AG04449 (cell line): ENCODE data around the gene CMIP.

ENCODE experiments used
- CTCF ChIA-PET: fragments of 350-600 bp; formaldehyde crosslinking; extraction: SDS; loops from one replicate; lab custom pipeline; 2021; ENCODE audit warnings: antibody characterized with exemption; lab: Yijun Ruan, JAX
- POLR2A ChIA-PET: fragments of 400-600, 350-600 bp; formaldehyde crosslinking; extraction: SDS; loops from one replicate; lab custom pipeline; 2020; ENCODE audit warnings: antibody characterized with exemption, inconsistent platforms; lab: Yijun Ruan, JAX
- DNase-seq: peaks from one replicate; pipeline ENCODE4 v3.0.0-alpha.2; 2010; ENCODE audit warnings: low read depth, low spot score
- H3K4me3 ChIP-seq: 2 replicates; pipeline ENCODE4 v1.5.1; 2011; ENCODE audit warnings: low read depth, mild to moderate bottlenecking, control low read depth, low read length
- TF ChIP-seq, protein P1 (sequence below): IDR thresholded peaks from one replicate; pipeline ENCODE4 v1.5.1; 2011; ENCODE audit warnings: mild to moderate bottlenecking, moderate library complexity, low read length, control low read depth, inconsistent platforms; ENCODE audit not compliant: insufficient read depth; ENCODE audit errors: missing control alignments

Gene CMIP

GRCh38 chr16:81570151-81570846 lies 125.7 kb downstream of the CMIP start:
- no peak overlapping the region for H3K4me3 ChIP-seq
- ChIA-PET CTCF (no interaction called here), POLR2A (no interaction called here)
- DNase-seq, result no peak
- TF ChIP-seq, protein P1, sequence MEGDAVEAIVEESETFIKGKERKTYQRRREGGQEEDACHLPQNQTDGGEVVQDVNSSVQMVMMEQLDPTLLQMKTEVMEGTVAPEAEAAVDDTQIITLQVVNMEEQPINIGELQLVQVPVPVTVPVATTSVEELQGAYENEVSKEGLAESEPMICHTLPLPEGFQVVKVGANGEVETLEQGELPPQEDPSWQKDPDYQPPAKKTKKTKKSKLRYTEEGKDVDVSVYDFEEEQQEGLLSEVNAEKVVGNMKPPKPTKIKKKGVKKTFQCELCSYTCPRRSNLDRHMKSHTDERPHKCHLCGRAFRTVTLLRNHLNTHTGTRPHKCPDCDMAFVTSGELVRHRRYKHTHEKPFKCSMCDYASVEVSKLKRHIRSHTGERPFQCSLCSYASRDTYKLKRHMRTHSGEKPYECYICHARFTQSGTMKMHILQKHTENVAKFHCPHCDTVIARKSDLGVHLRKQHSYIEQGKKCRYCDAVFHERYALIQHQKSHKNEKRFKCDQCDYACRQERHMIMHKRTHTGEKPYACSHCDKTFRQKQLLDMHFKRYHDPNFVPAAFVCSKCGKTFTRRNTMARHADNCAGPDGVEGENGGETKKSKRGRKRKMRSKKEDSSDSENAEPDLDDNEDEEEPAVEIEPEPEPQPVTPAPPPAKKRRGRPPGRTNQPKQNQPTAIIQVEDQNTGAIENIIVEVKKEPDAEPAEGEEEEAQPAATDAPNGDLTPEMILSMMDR, result no peak

GRCh38 chr16:81571175-81571574 lies 126.6 kb downstream of the CMIP start:
- ChIA-PET POLR2A (no interaction called here), CTCF (no interaction called here)
- TF ChIP-seq, protein P1, result no peak
- H3K4me3 ChIP-seq, result no peak overlapping the region
- no peak for DNase-seq

DNA sequence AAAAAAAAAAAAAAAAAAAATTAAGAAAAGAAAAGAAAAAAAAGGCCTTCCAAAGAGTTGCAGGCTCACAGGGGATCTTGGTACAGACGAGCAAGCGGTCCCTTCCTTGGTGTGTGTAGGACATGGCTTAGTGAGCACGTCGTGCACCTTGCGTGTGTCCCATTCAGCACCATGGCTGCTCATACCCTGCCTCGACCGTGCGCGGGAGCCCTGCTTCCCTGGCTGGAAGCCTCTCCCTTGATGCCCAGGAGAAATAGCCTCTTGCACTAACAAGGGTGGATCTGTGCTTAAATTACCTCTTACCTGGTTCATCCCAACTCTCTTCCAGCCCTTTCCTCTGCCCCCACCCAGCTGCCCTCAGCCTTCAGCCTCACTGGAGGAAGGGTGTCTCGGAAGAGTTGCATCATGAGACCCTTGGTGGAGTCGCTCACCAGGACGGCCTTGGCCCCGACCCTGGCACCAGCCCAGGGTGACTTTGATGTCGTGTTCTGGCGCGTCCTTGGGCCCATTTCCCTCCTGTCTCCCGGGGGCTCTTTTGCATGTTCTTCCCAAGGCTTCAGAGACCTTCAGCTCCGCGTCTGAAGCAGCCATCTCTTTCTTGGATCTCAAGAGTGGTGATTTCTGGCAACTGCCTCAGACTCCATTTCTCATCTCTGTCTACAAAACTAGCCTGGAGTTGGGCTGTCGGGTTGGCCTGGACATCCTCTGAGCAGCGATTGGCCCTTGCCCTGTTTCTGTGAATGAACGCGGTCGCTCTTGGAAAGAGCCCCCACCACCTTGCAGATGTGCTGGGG lies 127.2 kb downstream of the CMIP start:
- CTCF ChIA-PET, result no interaction called here
- TF ChIP-seq, protein P1, result no peak
- H3K4me3 ChIP-seq, result no peak overlapping the region
- POLR2A ChIA-PET, result no interaction called here
- DNase-seq, result no peak

GRCh38 chr16:81572386-81573144 lies 128.0 kb downstream of the CMIP start:
- POLR2A ChIA-PET, result no interaction called here

GRCh38 chr16:81573533-81574020 lies 129.0 kb downstream of the CMIP start:
- ChIA-PET POLR2A (no interaction called here), CTCF (no interaction called here)
- H3K4me3 ChIP-seq, result no peak overlapping the region
- TF ChIP-seq, protein P1, result no peak
- no peak for DNase-seq

More at GRCh38 chr16:81572386-81573144, 128.0 kb downstream of the CMIP start:
- TF ChIP-seq, protein P1, result no peak
- CTCF ChIA-PET, result no interaction called here
- no peak for DNase-seq
- H3K4me3 ChIP-seq, result no peak overlapping the region
